Stimulated activated naive CD8-positive, alpha-beta T cell treated with anti-CD3 and anti-CD28 coated beads, Interleukin-15, amount 100 ng/mL, for 72 hours (primary cell): ENCODE measurements around the gene ST6GAL2.

ENCODE experiments used
- ATAC-seq: fragments of 150-1000 bp; cut with Tn5 transposase; 2 replicates; pipeline ENCODE4 v1.10.0; 2021; ENCODE audit warnings: mild to moderate bottlenecking, moderate library complexity
- DNase-seq, 2 donors: peaks; one replicate each; pipeline ENCODE4 v3.0.0; 2021 to 2022
- H3K27ac Mint-ChIP-seq, 2 donors: one replicate each; pipeline ENCODE4 v1.8.0; 2022; ENCODE audit warnings: mild to moderate bottlenecking in 2 of 2, mixed read lengths in 2 of 2, moderate library complexity in 2 of 2
- H3K27me3 Mint-ChIP-seq: one replicate; pipeline ENCODE4 v1.8.0; 2022; ENCODE audit warnings: mixed read lengths
- H3K4me1 Mint-ChIP-seq: one replicate; pipeline ENCODE4 v1.8.0; 2022; ENCODE audit warnings: mild to moderate bottlenecking, mixed read lengths
- H3K4me3 Mint-ChIP-seq, 2 donors: one replicate each; pipeline ENCODE4 v1.8.0; 2022; ENCODE audit warnings: mild to moderate bottlenecking in 2 of 2, mixed read lengths in 2 of 2, moderate library complexity in 1 of 2
- H3K9me3 Mint-ChIP-seq, 2 donors: one replicate each; pipeline ENCODE4 v1.8.0; 2022; ENCODE audit warnings: mixed read lengths in 2 of 2

Gene ST6GAL2

GRCh38 chr2:106885971-106886915, at the start of gene ST6GAL2:
TSS of gene ST6GAL2 (minus strand) at chr2:106886167. CDS start at chr2:106843977, 42,190 bp downstream.
- H3K4me3 Mint-ChIP-seq: no peak within 1 kb of the TSS
- peaks cover 35% of the 10 kb centered on the region for H3K27me3 Mint-ChIP-seq
- no peaks in the 10 kb centered on the region for H3K9me3 Mint-ChIP-seq
- DNase-seq (no peak), ATAC-seq (no peak)
- peaks cover 6% of the 10 kb centered on the region for H3K4me1 Mint-ChIP-seq
- no peak within 1 kb of the TSS for H3K27ac Mint-ChIP-seq

- H3K27ac Mint-ChIP-seq: no peak overlapping the region
- H3K4me3 Mint-ChIP-seq: no peak overlapping the region
- no peaks in the 10 kb centered on the region for H3K27me3 Mint-ChIP-seq
- DNase-seq (no peak), ATAC-seq (no peak)
- no peaks in the 10 kb centered on the region for H3K4me1 Mint-ChIP-seq
- peaks cover 4 to 10% of the 10 kb centered on the region in 2 donors for H3K9me3 Mint-ChIP-seq
These were observed 46.7 kb upstream of the ST6GAL2 start for GRCh38 chr2:106932644-106933043.

- Mint-ChIP-seq H3K4me3 (no peak overlapping the region), H3K27me3 (no peaks in the 10 kb centered on the region), H3K27ac (no peak overlapping the region), H3K4me1 (no peaks in the 10 kb centered on the region), H3K9me3 (peaks cover under 1 to 10% of the 10 kb centered on the region in 2 donors)
- DNase-seq: no peak
- no peak for ATAC-seq
These were observed 45.9 kb upstream of the ST6GAL2 start for GRCh38 chr2:106931717-106932335.

DNA sequence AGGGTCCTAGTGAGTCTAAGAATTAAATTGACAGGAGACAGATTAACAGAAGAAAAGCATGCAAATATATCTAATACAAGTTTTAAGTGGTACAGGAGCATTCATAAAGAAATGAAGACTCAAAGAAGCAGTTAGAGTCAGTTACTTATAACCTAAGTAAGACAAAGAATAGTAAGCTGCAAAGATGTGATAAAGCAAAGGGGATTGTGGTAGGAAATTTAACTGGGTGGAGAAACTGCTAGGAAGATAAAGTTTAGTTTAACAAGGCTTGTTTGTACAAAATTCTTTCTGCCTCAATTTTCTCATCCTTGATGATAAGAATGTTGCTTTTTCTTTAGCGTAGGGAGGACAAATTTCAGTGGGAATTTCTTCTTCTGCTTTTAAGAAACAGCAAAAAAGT, 35.5 kb upstream of the ST6GAL2 start:
- DNase-seq (no peak), ATAC-seq (no peak)
- H3K4me3 Mint-ChIP-seq: no peak overlapping the region
- H3K9me3 Mint-ChIP-seq: peaks cover 0 to 2% of the 10 kb centered on the region in 2 donors
- H3K4me1 Mint-ChIP-seq: no peaks in the 10 kb centered on the region
- H3K27ac Mint-ChIP-seq: no peak overlapping the region
- no peaks in the 10 kb centered on the region for H3K27me3 Mint-ChIP-seq

DNA sequence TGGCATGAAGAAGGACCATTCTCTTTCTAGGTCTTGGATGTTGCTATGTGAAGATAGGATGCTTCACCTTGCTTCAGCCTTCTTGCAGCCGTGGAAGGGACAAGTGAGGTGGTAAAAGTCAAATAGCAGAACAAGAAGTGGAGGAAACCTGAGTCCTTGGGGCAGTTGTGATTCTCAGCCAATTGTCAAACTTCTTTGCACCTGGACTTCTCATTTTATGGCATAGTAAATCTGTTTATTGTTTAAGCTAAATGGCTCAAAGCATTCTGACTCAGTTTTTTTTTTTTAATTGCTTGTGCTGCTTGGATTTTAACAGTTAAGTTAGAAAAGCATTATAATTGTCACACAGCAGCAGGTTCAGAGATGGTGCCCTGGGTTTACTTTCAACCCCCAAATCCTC, 33.0 kb upstream of the ST6GAL2 start:
- Mint-ChIP-seq H3K27ac (no peak overlapping the region), H3K27me3 (no peaks in the 10 kb centered on the region), H3K4me1 (no peaks in the 10 kb centered on the region), H3K9me3 (no peaks in the 10 kb centered on the region), H3K4me3 (no peak overlapping the region)
- DNase-seq: no peak
- no peak for ATAC-seq

DNA sequence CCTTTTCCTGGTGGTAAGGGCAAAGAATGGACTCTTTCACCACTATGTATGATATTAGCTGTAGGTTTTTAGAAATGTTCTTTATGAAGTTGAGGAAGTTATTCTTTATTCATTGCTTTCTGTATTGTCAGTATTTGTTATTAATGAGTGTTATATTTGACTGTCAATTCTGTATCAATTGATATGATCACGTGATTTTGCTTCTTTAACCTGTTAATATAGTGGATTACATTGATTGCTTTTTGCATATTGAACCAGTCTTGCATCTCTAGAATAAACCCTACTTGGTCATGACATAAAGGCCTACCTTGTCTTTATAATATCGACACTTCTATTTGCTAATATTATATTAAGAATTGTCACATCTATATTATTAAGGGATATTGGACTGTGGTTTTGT, 18.3 kb upstream of the ST6GAL2 start:
- DNase-seq: no peak
- Mint-ChIP-seq H3K4me1 (no peaks in the 10 kb centered on the region), H3K27me3 (peaks cover 8% of the 10 kb centered on the region), H3K4me3 (no peak overlapping the region), H3K27ac (no peak overlapping the region), H3K9me3 (peaks cover 1 to 3% of the 10 kb centered on the region in 2 donors)
- ATAC-seq: no peak

DNA sequence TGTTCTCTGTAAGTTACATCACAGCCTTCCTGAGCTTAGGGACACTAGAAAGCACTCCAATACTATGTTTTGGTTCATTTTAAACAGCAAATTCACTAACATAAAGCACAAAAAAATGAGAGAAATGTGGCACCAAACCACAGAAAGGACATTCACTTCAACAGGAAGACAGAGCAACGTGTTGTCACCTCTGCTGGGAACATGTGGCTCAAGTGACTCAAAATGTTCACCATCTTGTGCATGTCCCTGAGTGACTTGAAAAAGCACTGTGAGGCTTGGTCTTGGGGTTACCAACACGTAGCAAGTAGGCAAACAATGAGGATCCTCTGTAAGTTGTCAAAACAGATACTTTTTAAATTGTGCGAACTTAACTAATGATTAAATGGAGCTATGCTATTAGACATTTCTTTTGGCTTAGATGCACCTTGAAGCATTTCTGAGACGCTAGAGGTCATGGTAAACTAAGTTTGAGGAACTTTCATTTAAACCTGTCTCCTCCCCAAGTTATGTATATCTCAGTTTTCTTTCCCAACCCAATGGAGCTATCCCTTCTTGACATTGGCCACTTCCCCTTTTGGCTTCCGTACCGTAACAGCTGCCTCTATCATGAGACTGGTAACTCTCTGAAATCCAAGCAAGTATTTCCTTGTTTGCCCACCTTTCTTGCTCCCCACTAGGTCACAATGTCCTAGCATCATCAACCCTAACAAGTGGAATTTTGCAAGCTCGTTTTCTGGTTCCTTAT, 14.0 kb upstream of the ST6GAL2 start:
- DNase-seq (no peak), ATAC-seq (no peak)
- Mint-ChIP-seq H3K27ac (no peak overlapping the region), H3K9me3 (no peaks in the 10 kb centered on the region), H3K27me3 (no peaks in the 10 kb centered on the region), H3K4me1 (no peaks in the 10 kb centered on the region), H3K4me3 (no peak overlapping the region)

GRCh38 chr2:106894545-106894944, 8.6 kb upstream of the ST6GAL2 start:
- DNase-seq (no peak), ATAC-seq (no peak)
- Mint-ChIP-seq H3K9me3 (no peaks in the 10 kb centered on the region), H3K4me1 (no peaks in the 10 kb centered on the region), H3K27ac (no peak overlapping the region), H3K27me3 (no peaks in the 10 kb centered on the region), H3K4me3 (no peak overlapping the region)

DNA sequence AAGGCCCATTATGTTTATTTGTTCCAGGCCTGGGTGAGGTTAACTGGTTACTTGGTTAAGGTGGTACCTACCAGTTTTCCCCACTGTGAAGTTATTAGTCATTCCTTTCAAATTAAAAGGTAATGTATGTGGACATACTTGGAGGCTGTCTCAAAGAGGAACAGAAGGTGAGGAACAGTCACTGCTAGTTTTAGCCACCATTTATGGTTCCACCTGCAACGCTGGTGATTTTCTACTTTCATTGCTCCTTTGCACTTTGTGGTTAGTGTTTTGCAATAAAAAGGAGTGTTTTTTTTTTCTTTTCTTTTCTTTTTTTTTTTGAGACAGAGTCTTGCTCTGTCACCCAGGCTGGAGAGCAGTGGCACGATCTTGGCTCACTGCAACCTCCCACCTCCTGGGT, 6.1 kb upstream of the ST6GAL2 start:
- DNase-seq: no peak
- no peak for ATAC-seq
- Mint-ChIP-seq H3K9me3 (no peaks in the 10 kb centered on the region), H3K27me3 (peaks cover 9% of the 10 kb centered on the region), H3K4me3 (no peak overlapping the region), H3K27ac (no peak overlapping the region), H3K4me1 (no peaks in the 10 kb centered on the region)

GRCh38 chr2:106890606-106891005, 4.6 kb upstream of the ST6GAL2 start:
- H3K27me3 Mint-ChIP-seq: peaks cover 16% of the 10 kb centered on the region
- H3K27ac Mint-ChIP-seq: no peak overlapping the region
- DNase-seq (no peak), ATAC-seq (no peak)
- no peak overlapping the region for H3K4me3 Mint-ChIP-seq
- peaks cover 5% of the 10 kb centered on the region for H3K4me1 Mint-ChIP-seq
- no peaks in the 10 kb centered on the region for H3K9me3 Mint-ChIP-seq

- peaks cover 35% of the 10 kb centered on the region for H3K27me3 Mint-ChIP-seq
- H3K4me3 Mint-ChIP-seq: no peak overlapping the region
- no peak overlapping the region for H3K27ac Mint-ChIP-seq
- H3K9me3 Mint-ChIP-seq: no peaks in the 10 kb centered on the region
- H3K4me1 Mint-ChIP-seq: peaks cover 6% of the 10 kb centered on the region
- ATAC-seq (peak; percentile 45), DNase-seq (no peak)
These were observed 1.2 kb upstream of the ST6GAL2 start for GRCh38 chr2:106886916-106887758.

DNA sequence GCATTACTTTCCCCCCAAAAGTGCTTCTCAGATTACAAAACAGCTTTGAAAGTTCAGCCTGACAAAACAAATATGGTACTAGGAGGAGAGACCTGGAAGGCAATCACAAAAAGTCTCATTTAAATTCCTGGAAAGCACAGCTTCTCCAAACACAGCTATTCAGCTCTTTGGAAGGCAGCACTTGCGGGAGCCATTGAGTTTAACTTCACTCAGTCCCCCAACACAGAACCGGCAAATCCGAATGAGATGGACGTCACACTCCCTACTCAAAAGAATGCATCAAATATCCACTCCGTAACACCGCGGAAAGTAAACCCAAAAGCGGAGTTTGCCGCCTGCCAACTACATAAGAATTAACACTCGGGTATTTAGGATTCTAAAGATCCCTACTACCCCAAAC, 638 bp downstream of the ST6GAL2 start:
- no peak overlapping the region for H3K4me3 Mint-ChIP-seq
- no peaks in the 10 kb centered on the region for H3K9me3 Mint-ChIP-seq
- DNase-seq (no peak), ATAC-seq (no peak)
- no peak overlapping the region for H3K27ac Mint-ChIP-seq
- peaks cover 35% of the 10 kb centered on the region for H3K27me3 Mint-ChIP-seq
- H3K4me1 Mint-ChIP-seq: peaks cover 6% of the 10 kb centered on the region

GRCh38 chr2:106882673-106883072, 3.3 kb downstream of the ST6GAL2 start:
- H3K9me3 Mint-ChIP-seq: no peaks in the 10 kb centered on the region
- ATAC-seq: no peak
- no peak for DNase-seq
- H3K4me3 Mint-ChIP-seq: no peak overlapping the region
- no peak overlapping the region for H3K27ac Mint-ChIP-seq
- H3K4me1 Mint-ChIP-seq: peaks cover 6% of the 10 kb centered on the region
- H3K27me3 Mint-ChIP-seq: peaks cover 40% of the 10 kb centered on the region

DNA sequence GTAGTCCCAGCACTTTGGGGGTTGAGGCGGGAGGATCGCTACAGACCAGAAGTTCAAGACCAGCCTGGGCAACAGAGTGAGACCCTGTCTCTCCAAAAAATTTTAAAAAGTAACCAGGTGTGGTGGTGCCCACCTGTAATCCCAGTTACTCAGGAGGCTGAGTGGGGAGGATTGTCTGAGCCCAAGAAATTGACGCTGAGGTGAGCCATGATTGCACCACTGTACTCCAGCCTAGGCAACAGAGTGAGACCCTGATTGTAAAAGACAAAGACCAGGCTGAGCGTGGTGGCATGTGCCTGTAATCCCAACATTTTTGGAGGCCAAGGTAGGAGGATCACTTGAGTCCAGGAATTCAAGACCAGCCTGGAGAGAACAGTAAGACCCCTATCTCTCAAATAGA, 7.8 kb downstream of the ST6GAL2 start:
- H3K27me3 Mint-ChIP-seq: peaks cover 12% of the 10 kb centered on the region
- no peak for ATAC-seq
- no peak overlapping the region for H3K27ac Mint-ChIP-seq
- no peaks in the 10 kb centered on the region for H3K4me1 Mint-ChIP-seq
- no peak overlapping the region for H3K4me3 Mint-ChIP-seq
- DNase-seq: no peak
- H3K9me3 Mint-ChIP-seq: peaks cover 0 to 4% of the 10 kb centered on the region in 2 donors

GRCh38 chr2:106876699-106877098, 9.3 kb downstream of the ST6GAL2 start:
- H3K27me3 Mint-ChIP-seq: peaks cover 12% of the 10 kb centered on the region
- H3K9me3 Mint-ChIP-seq: peaks cover 0 to 4% of the 10 kb centered on the region in 2 donors
- no peak overlapping the region for H3K4me3 Mint-ChIP-seq
- no peak for DNase-seq
- ATAC-seq: no peak
- no peaks in the 10 kb centered on the region for H3K4me1 Mint-ChIP-seq
- H3K27ac Mint-ChIP-seq: no peak overlapping the region
